GM23338 (cell line): ENCODE measurements around the gene ACTR10. TPM values are rescaled to one million over a fixed set of nuclear protein-coding genes. Genes with fewer than 3 reads are reported as not detected.

Source experiments
- ATAC-seq: fragments of 200-7000 bp; cut with Tn5 transposase; 3 replicates; pipeline ENCODE4 v1.9.1; 2020
- DNase-seq: peaks from one replicate; pipeline ENCODE4 v3.0.0-alpha.2; 2015; ENCODE audit warnings: low spot score
- H2AFZ ChIP-seq: fragments of 200-600 bp; sonication (generic); 2 replicates; pipeline ENCODE4 v1.8.0; 2016; ENCODE audit warnings: antibody characterized with exemption, mild to moderate bottlenecking, moderate library complexity
- H3F3A ChIP-seq: fragments of 200-600 bp; sonication (generic); replicated peaks from 2 replicates; pipeline ENCODE4 v1.8.0; 2017; ENCODE audit warnings: antibody characterized with exemption, mixed run types, low read depth
- H3K27ac ChIP-seq: fragments of 200-600 bp; sonication (generic); 2 replicates; pipeline ENCODE4 v1.6.1; 2016; ENCODE audit warnings: low read depth
- H3K27me3 ChIP-seq: fragments of 200-600 bp; sonication (generic); 2 replicates; pipeline ENCODE4 v1.8.0; 2016; ENCODE audit warnings: mild to moderate bottlenecking, mixed run types, moderate library complexity; ENCODE audit not compliant: insufficient read depth
- H3K36me3 ChIP-seq: fragments of 200-600 bp; sonication (generic); 2 replicates; pipeline ENCODE4 v1.8.0; 2016; ENCODE audit warnings: mild to moderate bottlenecking; ENCODE audit not compliant: insufficient read depth
- H3K4me1 ChIP-seq: fragments of 200-600 bp; sonication (generic); 2 replicates; pipeline ENCODE4 v1.8.0; 2016; ENCODE audit warnings: mild to moderate bottlenecking, moderate library complexity; ENCODE audit not compliant: insufficient read depth
- H3K4me2 ChIP-seq: fragments of 200-600 bp; sonication (generic); 2 replicates; pipeline ENCODE4 v1.7.1; 2017; ENCODE audit warnings: mixed run types
- H3K4me3 ChIP-seq: fragments of 200-600 bp; sonication (generic); 2 replicates; pipeline ENCODE4 v1.6.1; 2016; ENCODE audit warnings: mixed run types
- H3K79me2 ChIP-seq: fragments of 200-600 bp; sonication (generic); replicated peaks from 2 replicates; pipeline ENCODE4 v1.8.0; 2017; ENCODE audit warnings: mild to moderate bottlenecking; ENCODE audit not compliant: insufficient read depth
- H3K9me2 ChIP-seq: fragments of 200-600 bp; sonication (generic); 2 replicates; pipeline ENCODE4 v1.8.0; 2017; ENCODE audit not compliant: insufficient read depth
- H4K20me1 ChIP-seq: fragments of 200-600 bp; sonication (generic); replicated peaks from 2 replicates; pipeline ENCODE4 v1.8.0; 2017; ENCODE audit warnings: mild to moderate bottlenecking; ENCODE audit not compliant: insufficient read depth
- H3K27ac Mint-ChIP-seq: 2 replicates; pipeline ENCODE4 v1.8.0; 2020; ENCODE audit warnings: inconsistent platforms, mild to moderate bottlenecking, moderate library complexity, mixed read lengths
- H3K27me3 Mint-ChIP-seq: 3 replicates; pipeline ENCODE4 v1.8.0; 2022; ENCODE audit warnings: low read depth, mild to moderate bottlenecking, moderate library complexity, mixed read lengths, inconsistent platforms; ENCODE audit not compliant: insufficient read depth, poor library complexity
- H3K36me3 Mint-ChIP-seq: 3 replicates; pipeline ENCODE4 v1.8.0; 2021; ENCODE audit warnings: low read depth, mild to moderate bottlenecking, inconsistent platforms, moderate library complexity, mixed read lengths
- H3K4me1 Mint-ChIP-seq: 3 replicates; pipeline ENCODE4 v1.8.0; 2020; ENCODE audit warnings: mild to moderate bottlenecking, inconsistent platforms, mixed read lengths
- H3K4me3 Mint-ChIP-seq: 3 replicates; pipeline ENCODE4 v1.8.0; 2021; ENCODE audit warnings: moderate library complexity, mild to moderate bottlenecking, inconsistent platforms, mixed read lengths
- H3K9me3 Mint-ChIP-seq: 3 replicates; pipeline ENCODE4 v1.8.0; 2020; ENCODE audit warnings: moderate library complexity, mild to moderate bottlenecking, inconsistent platforms, mixed read lengths
- EZH2 ChIP-seq: fragments of 200-600 bp; sonication (generic); IDR thresholded peaks from one replicate; pipeline ENCODE4 v1.8.0; 2017; ENCODE audit warnings: antibody characterized with exemption, mild to moderate bottlenecking, low read depth; ENCODE audit not compliant: unreplicated experiment
- JUNB ChIP-seq: IDR thresholded peaks from one replicate; pipeline ENCODE4 v1.6.1; 2016; ENCODE audit warnings: antibody characterized with exemption; ENCODE audit not compliant: unreplicated experiment
- NANOG ChIP-seq: IDR thresholded peaks from 2 replicates; pipeline ENCODE4 v1.6.1; 2016; ENCODE audit warnings: antibody characterized with exemption, borderline replicate concordance
- POLR2AphosphoS5 ChIP-seq: IDR thresholded peaks from 2 replicates; pipeline ENCODE4 v1.6.1; 2016; ENCODE audit warnings: antibody characterized with exemption, low read depth
- REST ChIP-seq: IDR thresholded peaks from one replicate; pipeline ENCODE4 v1.6.1; 2018; ENCODE audit warnings: antibody characterized with exemption; ENCODE audit not compliant: unreplicated experiment
- ZNF114 ChIP-seq: fragments of 250-450 bp; sonication (Bioruptor Pico); IDR thresholded peaks from 2 replicates; pipeline ENCODE4 v1.5.0; 2020; ENCODE audit warnings: mild to moderate bottlenecking, moderate library complexity
- ZNF331 ChIP-seq: fragments of 250-450 bp; sonication (Bioruptor Pico); IDR thresholded peaks from 2 replicates; pipeline ENCODE4 v1.5.0; 2020; ENCODE audit warnings: low read depth, mild to moderate bottlenecking, moderate library complexity
- polyA plus RNA-seq: library from polyadenylated mRNA; unstranded; fragments of >200 nt; fragmentation: Nextera tagmentation; extraction: Ambion mirVana; gene quantifications from 2 replicates; pipeline ENCODE4 v1.2.1, GENCODE V29; 2016
- total RNA-seq: library from RNA; depleted of rRNA; stranded (reverse); fragments of >200 nt; shearing (Covaris generic); gene quantifications from 2 replicates; pipeline ENCODE4 v1.2.3, GENCODE V29; 2014
- TF ChIP-seq, protein P1 (sequence below): IDR thresholded peaks from 2 replicates; pipeline ENCODE4 v1.6.1; 2016; ENCODE audit warnings: antibody characterized with exemption
- TF ChIP-seq, protein P2 (sequence below), 2 experiments: fragments of 200-600 bp in 1 of 2; sonication (generic) in 1 of 2; conservative IDR thresholded peaks; 2 replicates each; pipeline versions ENCODE4 v1.5.1 to v1.6.1; 2016 to 2017; ENCODE audit warnings: antibody characterized with exemption in 2 of 2, low read depth in 2 of 2, mild to moderate bottlenecking in 2 of 2, moderate library complexity in 1 of 2

Gene ACTR10
- total and polyA plus RNA-seq, 2 experiments from 2014 or later: 30.8 to 50.2 TPM

- TF ChIP-seq, protein P1, sequence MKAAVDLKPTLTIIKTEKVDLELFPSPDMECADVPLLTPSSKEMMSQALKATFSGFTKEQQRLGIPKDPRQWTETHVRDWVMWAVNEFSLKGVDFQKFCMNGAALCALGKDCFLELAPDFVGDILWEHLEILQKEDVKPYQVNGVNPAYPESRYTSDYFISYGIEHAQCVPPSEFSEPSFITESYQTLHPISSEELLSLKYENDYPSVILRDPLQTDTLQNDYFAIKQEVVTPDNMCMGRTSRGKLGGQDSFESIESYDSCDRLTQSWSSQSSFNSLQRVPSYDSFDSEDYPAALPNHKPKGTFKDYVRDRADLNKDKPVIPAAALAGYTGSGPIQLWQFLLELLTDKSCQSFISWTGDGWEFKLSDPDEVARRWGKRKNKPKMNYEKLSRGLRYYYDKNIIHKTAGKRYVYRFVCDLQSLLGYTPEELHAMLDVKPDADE: no peak
- TF ChIP-seq, protein P2, sequence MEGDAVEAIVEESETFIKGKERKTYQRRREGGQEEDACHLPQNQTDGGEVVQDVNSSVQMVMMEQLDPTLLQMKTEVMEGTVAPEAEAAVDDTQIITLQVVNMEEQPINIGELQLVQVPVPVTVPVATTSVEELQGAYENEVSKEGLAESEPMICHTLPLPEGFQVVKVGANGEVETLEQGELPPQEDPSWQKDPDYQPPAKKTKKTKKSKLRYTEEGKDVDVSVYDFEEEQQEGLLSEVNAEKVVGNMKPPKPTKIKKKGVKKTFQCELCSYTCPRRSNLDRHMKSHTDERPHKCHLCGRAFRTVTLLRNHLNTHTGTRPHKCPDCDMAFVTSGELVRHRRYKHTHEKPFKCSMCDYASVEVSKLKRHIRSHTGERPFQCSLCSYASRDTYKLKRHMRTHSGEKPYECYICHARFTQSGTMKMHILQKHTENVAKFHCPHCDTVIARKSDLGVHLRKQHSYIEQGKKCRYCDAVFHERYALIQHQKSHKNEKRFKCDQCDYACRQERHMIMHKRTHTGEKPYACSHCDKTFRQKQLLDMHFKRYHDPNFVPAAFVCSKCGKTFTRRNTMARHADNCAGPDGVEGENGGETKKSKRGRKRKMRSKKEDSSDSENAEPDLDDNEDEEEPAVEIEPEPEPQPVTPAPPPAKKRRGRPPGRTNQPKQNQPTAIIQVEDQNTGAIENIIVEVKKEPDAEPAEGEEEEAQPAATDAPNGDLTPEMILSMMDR (conservative IDR thresholded peaks at IDR 0.05; ENCODE audit: low read depth in 2 of 2): no peak
- no peak for TF ChIP-seq REST
- TF ChIP-seq ZNF331 (CRISPR knock-in tag): no peak
Measured at GRCh38 chr14:58200846-58201245, 897 bp downstream of the ACTR10 start (continued).

- H3K4me1 Mint-ChIP-seq: no peaks in the 10 kb centered on the region
- TF ChIP-seq EZH2 (no peak), JUNB (no peak), POLR2AphosphoS5 (no peak), NANOG (no peak), ZNF114 (CRISPR knock-in tag) (no peak)
- H3K27ac Mint-ChIP-seq: no peak overlapping the region
- no peaks in the 10 kb centered on the region for H3K4me1 ChIP-seq
- H3K4me3 ChIP-seq: no peak overlapping the region
- 0 out of 2 replicates have a peak, but pooled peaks cover 3% of the 10 kb centered on the region for H4K20me1 ChIP-seq
- H3K27me3 ChIP-seq: no peaks in the 10 kb centered on the region
- H2AFZ ChIP-seq: no peak overlapping the region
- no peaks in the 10 kb centered on the region for H3K9me3 Mint-ChIP-seq
- no peak overlapping the region for H3K4me2 ChIP-seq
- H3K36me3 ChIP-seq: peaks cover 18% of the 10 kb centered on the region; the same call in 1 of the 2 replicates
- DNase-seq (no peak), ATAC-seq (no peak)
- H3K27me3 Mint-ChIP-seq: no peaks in the 10 kb centered on the region
- H3K4me3 Mint-ChIP-seq: no peak overlapping the region
- no peaks in the 10 kb centered on the region for H3K9me2 ChIP-seq
- no peak overlapping the region for H3K27ac ChIP-seq
- H3F3A ChIP-seq: no peaks in the 10 kb centered on the region
- no peaks in the 10 kb centered on the region for H3K79me2 ChIP-seq
- peaks cover 23% of the 10 kb centered on the region for H3K36me3 Mint-ChIP-seq
Measured at GRCh38 chr14:58213176-58213575, 13.2 kb downstream of the ACTR10 start.
